ENCODE results near the gene TULP4. TPM values are rescaled to one million over a fixed set of nuclear protein-coding genes. Genes with fewer than 3 reads are reported as not detected.

TULP4 gene
- total RNA-seq, 2 experiments from 2014 or later: 18.4 to 18.5 TPM

DNA sequence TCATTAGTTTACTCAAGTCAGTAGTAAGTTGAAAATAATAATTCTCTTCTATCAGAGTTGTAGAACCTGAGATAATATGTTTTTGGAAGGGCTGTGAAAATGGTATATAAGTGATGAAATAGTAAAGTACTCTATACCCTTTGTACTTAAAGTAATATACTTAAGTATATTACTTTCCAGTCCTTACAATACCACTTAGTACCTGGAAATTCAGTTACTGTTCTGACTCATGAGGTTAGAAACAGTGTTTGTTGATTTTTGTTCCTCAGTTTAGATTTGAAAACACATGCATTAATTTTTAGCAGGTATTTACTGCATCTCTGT, 10.1 kb downstream of the TULP4 start:
- Mint-ChIP-seq H3K9me3 (no peaks in the 10 kb centered on the region), H3K27ac (peak overlapping the region; percentile 32), H3K4me1 (ENCODE audit: low read depth) (peaks cover 56% of the 10 kb centered on the region), H3K4me3 (no peak overlapping the region), H3K36me3 (ENCODE audit: low read depth) (peaks cover 9% of the 10 kb centered on the region), H3K27me3 (no peaks in the 10 kb centered on the region)
- peak; percentile 65 for ATAC-seq
- DNase-seq: no peak
- CTCF ChIA-PET: interaction anchor here (2.6 kb wide), 1 partner anchor 102 kb away, joined by 7 read pairs; no protein-coding TSS in a partner anchor
- TF ChIP-seq, protein P1, sequence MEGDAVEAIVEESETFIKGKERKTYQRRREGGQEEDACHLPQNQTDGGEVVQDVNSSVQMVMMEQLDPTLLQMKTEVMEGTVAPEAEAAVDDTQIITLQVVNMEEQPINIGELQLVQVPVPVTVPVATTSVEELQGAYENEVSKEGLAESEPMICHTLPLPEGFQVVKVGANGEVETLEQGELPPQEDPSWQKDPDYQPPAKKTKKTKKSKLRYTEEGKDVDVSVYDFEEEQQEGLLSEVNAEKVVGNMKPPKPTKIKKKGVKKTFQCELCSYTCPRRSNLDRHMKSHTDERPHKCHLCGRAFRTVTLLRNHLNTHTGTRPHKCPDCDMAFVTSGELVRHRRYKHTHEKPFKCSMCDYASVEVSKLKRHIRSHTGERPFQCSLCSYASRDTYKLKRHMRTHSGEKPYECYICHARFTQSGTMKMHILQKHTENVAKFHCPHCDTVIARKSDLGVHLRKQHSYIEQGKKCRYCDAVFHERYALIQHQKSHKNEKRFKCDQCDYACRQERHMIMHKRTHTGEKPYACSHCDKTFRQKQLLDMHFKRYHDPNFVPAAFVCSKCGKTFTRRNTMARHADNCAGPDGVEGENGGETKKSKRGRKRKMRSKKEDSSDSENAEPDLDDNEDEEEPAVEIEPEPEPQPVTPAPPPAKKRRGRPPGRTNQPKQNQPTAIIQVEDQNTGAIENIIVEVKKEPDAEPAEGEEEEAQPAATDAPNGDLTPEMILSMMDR (IDR thresholded peaks at IDR 0.05): no peak
- POLR2A ChIA-PET: no interaction called here
- intact Hi-C loops (cut with micrococcal nuclease): no loop called here

DNA sequence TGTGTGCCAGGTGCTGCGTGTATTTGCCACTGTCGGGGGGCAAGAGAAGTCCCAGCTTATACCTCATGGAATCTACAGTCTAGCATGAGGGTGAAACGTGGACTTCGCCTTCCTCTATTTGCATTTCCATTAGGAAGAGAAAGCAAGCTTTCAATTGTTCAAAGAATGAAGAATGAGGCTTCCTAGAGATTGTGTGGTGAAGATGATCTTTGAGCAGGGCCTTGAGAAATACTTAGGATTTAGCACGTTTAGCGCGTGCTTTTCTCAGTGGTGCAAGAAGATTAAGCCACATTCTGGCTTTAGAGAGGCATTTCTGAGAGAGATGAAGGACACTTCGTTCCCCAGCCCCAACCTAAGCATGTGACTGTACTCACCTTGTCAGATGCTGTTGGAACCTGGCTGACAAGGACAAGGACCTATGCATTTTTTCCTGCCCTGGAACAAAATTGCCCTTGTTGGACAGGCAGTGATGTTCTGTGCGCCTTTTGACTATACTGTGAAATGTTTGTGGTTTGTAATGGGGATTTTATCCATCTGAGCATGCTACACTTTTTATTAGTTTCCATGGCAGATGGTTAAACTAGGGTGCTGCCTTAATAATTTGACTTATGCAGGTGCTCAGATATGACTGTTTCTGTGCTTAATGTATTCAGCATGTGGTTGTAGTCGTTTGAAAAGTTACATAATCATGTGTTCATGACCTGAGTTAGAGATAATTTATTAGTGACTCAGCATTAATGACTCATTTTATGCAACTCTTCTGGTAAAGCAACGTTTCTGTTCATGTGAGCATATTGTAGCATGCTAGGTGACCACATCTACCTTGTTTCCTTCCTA, 10.7 kb downstream of the TULP4 start:
- Mint-ChIP-seq H3K4me1 (ENCODE audit: low read depth) (peaks cover 61% of the 10 kb centered on the region), H3K27me3 (no peaks in the 10 kb centered on the region), H3K9me3 (no peaks in the 10 kb centered on the region), H3K4me3 (no peak overlapping the region), H3K36me3 (ENCODE audit: low read depth) (peaks cover 7% of the 10 kb centered on the region), H3K27ac (no peak overlapping the region)
- peak; percentile 31 for ATAC-seq
- DNase-seq: no peak
- TF ChIP-seq, protein P1 (IDR thresholded peaks at IDR 0.05): no peak
- ChIA-PET POLR2A (no interaction called here), CTCF (interaction anchor here (2.6 kb wide), 1 partner anchor 102 kb away, joined by 7 read pairs; no protein-coding TSS in a partner anchor)
- intact Hi-C loops (cut with micrococcal nuclease): no loop called here

DNA sequence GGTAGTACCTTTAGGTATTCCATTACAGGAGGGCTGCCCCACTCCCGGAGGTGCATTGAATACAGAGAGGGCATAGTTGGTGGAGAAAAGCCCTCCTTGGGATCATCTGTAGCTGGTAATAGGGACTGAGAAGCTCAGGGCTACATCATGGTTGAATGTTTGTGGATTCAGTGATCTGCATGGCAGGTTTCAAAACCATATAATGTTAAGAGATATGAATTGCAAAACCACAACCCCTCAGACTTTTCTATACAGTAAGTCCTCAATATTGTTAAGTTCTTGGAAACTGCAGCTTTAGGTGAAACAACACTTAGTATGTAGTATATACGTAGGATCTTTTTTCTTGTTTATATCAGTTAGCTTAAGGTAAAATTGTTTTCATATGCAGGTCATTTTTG, 11.3 kb downstream of the TULP4 start:
- Mint-ChIP-seq H3K9me3 (no peaks in the 10 kb centered on the region), H3K4me3 (no peak overlapping the region), H3K27me3 (no peaks in the 10 kb centered on the region), H3K4me1 (ENCODE audit: low read depth) (peaks cover 64% of the 10 kb centered on the region), H3K36me3 (ENCODE audit: low read depth) (peaks cover 6% of the 10 kb centered on the region), H3K27ac (no peak overlapping the region)
- ATAC-seq (peak; percentile 35), DNase-seq (no peak)
- TF ChIP-seq, protein P1 (IDR thresholded peaks at IDR 0.05): no peak
- intact Hi-C loops (cut with micrococcal nuclease): no loop called here
- ChIA-PET POLR2A (no interaction called here), CTCF (interaction anchor here (0.8 to 2.6 kb wide), 2 partner anchors 62 to 103 kb away, joined by 4 to 7 read pairs; no protein-coding TSS in a partner anchor)

DNA sequence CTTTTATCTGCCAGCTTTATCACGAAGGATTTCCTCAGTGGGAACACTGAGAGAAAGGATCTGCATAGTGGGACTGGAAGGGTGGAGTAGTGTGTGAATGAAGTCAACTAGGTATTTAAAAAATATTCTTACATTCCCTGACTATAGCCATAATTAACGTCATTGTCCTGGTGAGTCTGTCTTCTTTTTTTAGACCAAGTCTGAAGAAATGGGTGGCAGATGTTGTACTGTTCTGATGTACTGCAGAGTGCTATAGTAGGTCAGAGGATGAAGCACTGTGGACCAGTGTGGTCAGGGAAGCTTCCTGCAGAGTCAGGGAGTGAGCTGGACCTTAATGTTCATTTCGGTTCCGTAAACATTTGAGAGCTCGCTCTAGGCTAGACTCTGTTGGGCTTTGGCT, 11.9 kb downstream of the TULP4 start:
- Mint-ChIP-seq H3K27me3 (no peaks in the 10 kb centered on the region), H3K27ac (no peak overlapping the region), H3K4me3 (no peak overlapping the region), H3K9me3 (no peaks in the 10 kb centered on the region), H3K36me3 (ENCODE audit: low read depth) (peaks cover 6% of the 10 kb centered on the region), H3K4me1 (ENCODE audit: low read depth) (peaks cover 62% of the 10 kb centered on the region)
- CTCF ChIA-PET: interaction anchor here (0.8 to 2.6 kb wide), 2 partner anchors 62 to 103 kb away, joined by 4 to 7 read pairs; no protein-coding TSS in a partner anchor
- DNase-seq (no peak), ATAC-seq (no peak)
- intact Hi-C loops (cut with micrococcal nuclease): no loop called here
- TF ChIP-seq, protein P1 (IDR thresholded peaks at IDR 0.05): no peak
- POLR2A ChIA-PET: no interaction called here

DNA sequence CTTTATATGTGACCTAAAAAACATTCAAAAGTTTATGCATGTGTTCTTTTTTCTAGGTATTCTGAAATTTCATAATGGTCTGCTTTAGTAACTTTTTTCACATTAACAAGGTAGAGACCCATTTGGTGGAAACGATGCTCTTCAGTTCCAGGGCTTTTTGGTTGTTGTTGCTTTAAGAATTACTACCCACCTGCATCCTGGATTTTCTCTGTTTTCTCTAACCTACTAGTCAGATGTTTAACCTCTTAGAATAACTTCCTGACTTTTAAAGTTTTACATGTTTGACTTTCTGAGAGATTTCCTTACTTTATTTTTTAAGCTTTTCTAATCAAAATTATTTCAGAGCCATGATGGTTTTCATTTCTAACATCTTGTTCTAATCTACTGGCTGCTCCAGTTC, 14.9 kb downstream of the TULP4 start:
- Mint-ChIP-seq H3K27ac (no peak overlapping the region), H3K27me3 (no peaks in the 10 kb centered on the region), H3K4me1 (ENCODE audit: low read depth) (peaks cover 48% of the 10 kb centered on the region), H3K36me3 (ENCODE audit: low read depth) (peaks cover 3% of the 10 kb centered on the region), H3K4me3 (no peak overlapping the region), H3K9me3 (no peaks in the 10 kb centered on the region)
- POLR2A ChIA-PET: interaction anchor here (0.7 kb wide), 1 partner anchor 143 kb away, joined by 3 read pairs; no protein-coding TSS in a partner anchor
- ATAC-seq (no peak), DNase-seq (no peak)
- TF ChIP-seq, protein P1 (IDR thresholded peaks at IDR 0.05): no peak
- intact Hi-C loops (cut with micrococcal nuclease): no loop called here
- CTCF ChIA-PET: no interaction called here

Measured in activated CD8-positive, alpha-beta T cell treated with anti-CD3 and anti-CD28 coated beads for 36 hours (primary cell).